Calu3 (cell line): ENCODE results near the gene FMC1. TPM values are rescaled to one million over a fixed set of nuclear protein-coding genes. Genes with fewer than 3 reads are reported as not detected.
A peak's percentile ranks its signal among the peaks of the same experiment; 100 is the strongest.

Experiments
- BruUV-seq: library from RNA; stranded (reverse); fragments of 400-500 nt; replicated peaks from 2 replicates; lab custom pipeline; 2021; lab: Mats Ljungman, UMichigan
- CTCF ChIA-PET: fragments of 300-600 bp; sonication (Branson Sonifier 250); formaldehyde crosslinking; loops from one replicate; lab custom pipeline; 2022; ENCODE audit warnings: antibody characterized with exemption; lab: Charles Lee
- DNase-seq: peaks from one replicate; pipeline ENCODE4 v3.0.0; 2022
- H3K27ac Mint-ChIP-seq: one replicate; pipeline ENCODE4 v1.8.0; 2022; ENCODE audit warnings: mixed read lengths; ENCODE audit not compliant: unreplicated experiment
- H3K27me3 Mint-ChIP-seq: one replicate; pipeline ENCODE4 v1.8.0; 2022; ENCODE audit warnings: mixed read lengths; ENCODE audit not compliant: unreplicated experiment
- H3K36me3 Mint-ChIP-seq: one replicate; pipeline ENCODE4 v1.8.0; 2022; ENCODE audit warnings: mild to moderate bottlenecking, moderate library complexity, mixed read lengths; ENCODE audit not compliant: insufficient read depth, unreplicated experiment
- H3K4me1 Mint-ChIP-seq: one replicate; pipeline ENCODE4 v1.8.0; 2022; ENCODE audit warnings: mild to moderate bottlenecking, low read depth, mixed read lengths; ENCODE audit not compliant: unreplicated experiment
- H3K4me3 Mint-ChIP-seq: one replicate; pipeline ENCODE4 v1.8.0; 2022; ENCODE audit warnings: mild to moderate bottlenecking, low read depth, moderate library complexity, mixed read lengths; ENCODE audit not compliant: unreplicated experiment
- H3K9me3 Mint-ChIP-seq: one replicate; pipeline ENCODE4 v1.8.0; 2022; ENCODE audit warnings: low read depth, mixed read lengths; ENCODE audit not compliant: unreplicated experiment
- CTCF ChIP-seq: fragments of 200-600 bp; IDR thresholded peaks from one replicate; pipeline ENCODE4 v1.8.0; 2022; ENCODE audit warnings: antibody characterized with exemption; ENCODE audit not compliant: unreplicated experiment
- intact Hi-C: fragments of 100-400 bp; cut with micrococcal nuclease; formaldehyde crosslinking; loops from one replicate; pipeline ENCODE4 v1.10.0; 2022; ENCODE audit not compliant: unreplicated experiment
- total RNA-seq: library from RNA; stranded (reverse); gene quantifications from 2 replicates; pipeline ENCODE4 v1.2.3, GENCODE V29; 2022

The FMC1 gene
- total RNA-seq, 1 experiment from 2014 or later: 2.9 TPM

GRCh38 chr7:139382439-139382838 lies 41.3 kb downstream of the FMC1 start:
- Mint-ChIP-seq H3K27ac (no peak overlapping the region), H3K36me3 (peaks cover 54% of the 10 kb centered on the region), H3K27me3 (no peaks in the 10 kb centered on the region), H3K4me1 (no peaks in the 10 kb centered on the region), H3K4me3 (no peak overlapping the region), H3K9me3 (no peaks in the 10 kb centered on the region)
- TF ChIP-seq CTCF: no peak
- no TSS peak for BruUV-seq
- intact Hi-C loops: no loop called here
- no peak for DNase-seq
- CTCF ChIA-PET: no interaction called here

GRCh38 chr7:139384611-139385010 lies 43.5 kb downstream of the FMC1 start:
- no TSS peak for BruUV-seq
- CTCF ChIA-PET: no interaction called here

GRCh38 chr7:139387594-139387993 lies 46.5 kb downstream of the FMC1 start:
- CTCF ChIA-PET: no interaction called here
- Mint-ChIP-seq H3K4me3 (no peak overlapping the region), H3K4me1 (peaks cover 9% of the 10 kb centered on the region), H3K9me3 (no peaks in the 10 kb centered on the region), H3K27ac (peak overlapping the region; percentile 11), H3K27me3 (no peaks in the 10 kb centered on the region), H3K36me3 (peaks cover 31% of the 10 kb centered on the region)
- intact Hi-C loops: no loop called here
- BruUV-seq: no TSS peak
- no peak for DNase-seq
- no peak for TF ChIP-seq CTCF

More at GRCh38 chr7:139384611-139385010, 43.5 kb downstream of the FMC1 start:
- Mint-ChIP-seq H3K4me3 (no peak overlapping the region), H3K27me3 (no peaks in the 10 kb centered on the region), H3K36me3 (peaks cover 46% of the 10 kb centered on the region), H3K9me3 (no peaks in the 10 kb centered on the region), H3K27ac (no peak overlapping the region), H3K4me1 (peaks cover 8% of the 10 kb centered on the region)
- intact Hi-C loops: no loop called here
- DNase-seq: no peak
- TF ChIP-seq CTCF: no peak

GRCh38 chr7:139389091-139389490 lies 48.0 kb downstream of the FMC1 start:
- CTCF ChIA-PET: no interaction called here
- peak overlapping the region; percentile 4 for H3K27ac Mint-ChIP-seq
- no peak for DNase-seq
- peaks cover 9% of the 10 kb centered on the region for H3K4me1 Mint-ChIP-seq
- H3K4me3 Mint-ChIP-seq: no peak overlapping the region
- no peaks in the 10 kb centered on the region for H3K9me3 Mint-ChIP-seq
- no peaks in the 10 kb centered on the region for H3K27me3 Mint-ChIP-seq
- H3K36me3 Mint-ChIP-seq: peaks cover 27% of the 10 kb centered on the region
- no TSS peak for BruUV-seq
- no peak for TF ChIP-seq CTCF
- intact Hi-C loops: no loop called here
